ENCODE measurements around the gene WBP2NL.

The WBP2NL gene

GRCh38 chr22:41978732-41979131, 19.9 kb upstream of the WBP2NL start:
- no peak for DNase-seq (ENCODE audit: low read depth in 2 of 2)
- TF ChIP-seq, protein P1, sequence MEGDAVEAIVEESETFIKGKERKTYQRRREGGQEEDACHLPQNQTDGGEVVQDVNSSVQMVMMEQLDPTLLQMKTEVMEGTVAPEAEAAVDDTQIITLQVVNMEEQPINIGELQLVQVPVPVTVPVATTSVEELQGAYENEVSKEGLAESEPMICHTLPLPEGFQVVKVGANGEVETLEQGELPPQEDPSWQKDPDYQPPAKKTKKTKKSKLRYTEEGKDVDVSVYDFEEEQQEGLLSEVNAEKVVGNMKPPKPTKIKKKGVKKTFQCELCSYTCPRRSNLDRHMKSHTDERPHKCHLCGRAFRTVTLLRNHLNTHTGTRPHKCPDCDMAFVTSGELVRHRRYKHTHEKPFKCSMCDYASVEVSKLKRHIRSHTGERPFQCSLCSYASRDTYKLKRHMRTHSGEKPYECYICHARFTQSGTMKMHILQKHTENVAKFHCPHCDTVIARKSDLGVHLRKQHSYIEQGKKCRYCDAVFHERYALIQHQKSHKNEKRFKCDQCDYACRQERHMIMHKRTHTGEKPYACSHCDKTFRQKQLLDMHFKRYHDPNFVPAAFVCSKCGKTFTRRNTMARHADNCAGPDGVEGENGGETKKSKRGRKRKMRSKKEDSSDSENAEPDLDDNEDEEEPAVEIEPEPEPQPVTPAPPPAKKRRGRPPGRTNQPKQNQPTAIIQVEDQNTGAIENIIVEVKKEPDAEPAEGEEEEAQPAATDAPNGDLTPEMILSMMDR (IDR thresholded peaks at IDR 0.05; ENCODE audit: low read depth, low read length) = no peak
- no peak overlapping the region for H3K4me3 ChIP-seq (replicated peaks in 1 of 2; ENCODE audit: low read depth in 2 of 2, low read length in 2 of 2)

- H3K4me3 ChIP-seq (replicated peaks in 1 of 2; ENCODE audit: low read depth in 2 of 2, low read length in 2 of 2) = no peak overlapping the region
- no peak for DNase-seq (ENCODE audit: low read depth in 2 of 2)
- TF ChIP-seq, protein P1 (IDR thresholded peaks at IDR 0.05; ENCODE audit: low read depth, low read length) = no peak
Observed at GRCh38 chr22:41979423-41980250, 19.0 kb upstream of the WBP2NL start.

DNA sequence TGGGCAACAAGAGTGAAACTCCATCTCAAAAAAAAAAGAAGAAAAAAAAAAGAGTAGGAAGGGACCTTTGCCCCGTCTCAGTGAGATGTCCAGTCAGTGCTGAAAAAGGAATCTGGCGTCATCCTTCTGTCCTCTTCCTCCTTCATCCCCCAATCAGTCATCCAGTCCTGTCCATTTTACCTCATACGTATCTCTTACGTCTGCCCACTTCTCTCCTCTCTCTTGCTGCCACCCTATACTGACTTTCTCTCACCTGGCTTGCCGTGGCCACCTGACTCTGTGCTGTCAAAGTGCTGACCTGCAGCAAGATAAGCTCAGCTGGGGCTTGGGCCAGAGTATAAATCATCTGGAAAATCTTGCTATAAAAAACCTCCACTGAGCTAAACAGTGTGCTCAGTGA, 15.7 kb upstream of the WBP2NL start:
- DNase-seq (ENCODE audit: low read depth in 2 of 2) = no peak
- TF ChIP-seq, protein P1 (IDR thresholded peaks at IDR 0.05; ENCODE audit: low read depth, low read length) = no peak
- H3K4me3 ChIP-seq (replicated peaks in 1 of 2; ENCODE audit: low read depth in 2 of 2, low read length in 2 of 2) = no peak overlapping the region

- TF ChIP-seq, protein P1 (IDR thresholded peaks at IDR 0.05; ENCODE audit: low read depth, low read length) = no peak
- no peak overlapping the region for H3K4me3 ChIP-seq (replicated peaks in 1 of 2; ENCODE audit: low read depth in 2 of 2, low read length in 2 of 2)
- DNase-seq (ENCODE audit: low read depth in 2 of 2) = peak; percentile 52 to 56
Observed at GRCh38 chr22:41983513-41984405, 14.8 kb upstream of the WBP2NL start.

- H3K4me3 ChIP-seq (replicated peaks in 1 of 2; ENCODE audit: low read depth in 2 of 2, low read length in 2 of 2) = no peak overlapping the region
- TF ChIP-seq, protein P1 (IDR thresholded peaks at IDR 0.05; ENCODE audit: low read depth, low read length) = no peak
- no peak for DNase-seq (ENCODE audit: low read depth in 2 of 2)
Observed at GRCh38 chr22:41987276-41987675, 11.3 kb upstream of the WBP2NL start.

DNA sequence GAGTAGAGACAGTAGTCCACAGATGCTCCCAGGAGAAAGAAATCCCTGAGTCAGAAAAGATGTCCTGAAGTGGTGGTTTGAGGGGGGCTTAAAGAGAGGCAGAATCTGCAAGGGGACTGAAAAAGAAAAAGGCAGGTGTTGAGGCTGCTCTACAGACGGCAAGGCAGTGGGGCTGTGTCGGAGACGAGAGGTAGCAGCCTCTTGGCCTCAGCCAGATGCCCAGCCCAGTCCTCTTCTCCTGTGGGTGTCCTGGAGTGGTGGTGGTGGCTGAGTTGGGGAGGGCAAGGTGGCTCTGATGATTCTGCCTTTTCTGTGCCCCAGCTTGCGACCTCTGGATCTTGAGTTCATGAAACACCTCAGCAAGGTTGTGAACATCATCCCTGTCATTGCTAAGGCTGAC, 9.3 kb upstream of the WBP2NL start:
- no peak for DNase-seq (ENCODE audit: low read depth in 2 of 2)
- H3K4me3 ChIP-seq (replicated peaks in 1 of 2; ENCODE audit: low read depth in 2 of 2, low read length in 2 of 2) = no peak overlapping the region
- TF ChIP-seq, protein P1 (IDR thresholded peaks at IDR 0.05; ENCODE audit: low read depth, low read length) = no peak
